Measurements from ENCODE around the gene ADAMTS17. TPM values are rescaled to one million over a fixed set of nuclear protein-coding genes. Genes with fewer than 3 reads are reported as not detected.

Gene ADAMTS17
- total RNA-seq, 1 experiment from 2014 or later, result 0.15 TPM

GRCh38 chr15:100192097-100193080 is 149.4 kb downstream of the ADAMTS17 start:
- intact Hi-C loops (cut with micrococcal nuclease; ENCODE audit: unreplicated experiment), result no loop called here
- no peak overlapping the region for H3K27ac ChIP-seq (ENCODE audit: low read depth, low read length, poor library complexity, severe bottlenecking)
- no peaks in the 10 kb centered on the region for H3K27me3 ChIP-seq (replicated peaks; ENCODE audit: insufficient read depth, low read depth, low read length, poor library complexity)
- TF ChIP-seq CTCF (conservative IDR thresholded peaks at IDR 0.05; ENCODE audit: low read depth, low read length) (no peak), EZH2 (IDR thresholded peaks at IDR 0.05; ENCODE audit: borderline replicate concordance, low read depth, low read length, poor library complexity, severe bottlenecking) (no peak)
- H3K4me1 ChIP-seq (ENCODE audit: insufficient read depth, low read length, poor library complexity, severe bottlenecking), result no peaks in the 10 kb centered on the region
- H3K36me3 ChIP-seq (ENCODE audit: insufficient read depth, low read length, poor library complexity, severe bottlenecking), result no peaks in the 10 kb centered on the region
- DNase-seq (ENCODE audit: low spot score), result no peak
- H3K9me3 ChIP-seq (ENCODE audit: low read depth, low read length, poor library complexity, severe bottlenecking), result peaks cover 4% of the 10 kb centered on the region
- no TSS peak for BruUV-seq (replicated peaks)
- ChIA-PET CTCF (no interaction called here), POLR2A (ENCODE audit: low non-redundant PET) (no interaction called here)
- no peak overlapping the region for H3K4me3 ChIP-seq (ENCODE audit: low read depth, low read length, poor library complexity, severe bottlenecking)

GRCh38 chr15:100191161-100191560 is 150.6 kb downstream of the ADAMTS17 start:
- TF ChIP-seq EZH2 (IDR thresholded peaks at IDR 0.05; ENCODE audit: borderline replicate concordance, low read depth, low read length, poor library complexity, severe bottlenecking) (no peak), CTCF (conservative IDR thresholded peaks at IDR 0.05; ENCODE audit: low read depth, low read length) (no peak)
- Histone ChIP-seq H3K27ac (ENCODE audit: low read depth, low read length, poor library complexity, severe bottlenecking) (no peak overlapping the region), H3K4me1 (ENCODE audit: insufficient read depth, low read length, poor library complexity, severe bottlenecking) (no peaks in the 10 kb centered on the region), H3K9me3 (ENCODE audit: low read depth, low read length, poor library complexity, severe bottlenecking) (peaks cover 4% of the 10 kb centered on the region), H3K36me3 (ENCODE audit: insufficient read depth, low read length, poor library complexity, severe bottlenecking) (no peaks in the 10 kb centered on the region), H3K27me3 (replicated peaks; ENCODE audit: insufficient read depth, low read depth, low read length, poor library complexity) (no peaks in the 10 kb centered on the region), H3K4me3 (ENCODE audit: low read depth, low read length, poor library complexity, severe bottlenecking) (no peak overlapping the region)
- POLR2A ChIA-PET (ENCODE audit: low non-redundant PET), result no interaction called here
- BruUV-seq (replicated peaks), result no TSS peak
- CTCF ChIA-PET, result interaction anchor here (1.1 kb wide), 1 partner anchor 159 kb away, joined by 3 read pairs; no protein-coding TSS in a partner anchor
- DNase-seq (ENCODE audit: low spot score), result no peak
- intact Hi-C loops (cut with micrococcal nuclease; ENCODE audit: unreplicated experiment), result no loop called here

GRCh38 chr15:100190675-100191074 is 151.1 kb downstream of the ADAMTS17 start:
- Histone ChIP-seq H3K36me3 (ENCODE audit: insufficient read depth, low read length, poor library complexity, severe bottlenecking) (no peaks in the 10 kb centered on the region), H3K9me3 (ENCODE audit: low read depth, low read length, poor library complexity, severe bottlenecking) (peaks cover 4% of the 10 kb centered on the region), H3K27me3 (replicated peaks; ENCODE audit: insufficient read depth, low read depth, low read length, poor library complexity) (no peaks in the 10 kb centered on the region), H3K4me3 (ENCODE audit: low read depth, low read length, poor library complexity, severe bottlenecking) (no peak overlapping the region), H3K4me1 (ENCODE audit: insufficient read depth, low read length, poor library complexity, severe bottlenecking) (no peaks in the 10 kb centered on the region), H3K27ac (ENCODE audit: low read depth, low read length, poor library complexity, severe bottlenecking) (no peak overlapping the region)
- no peak for DNase-seq (ENCODE audit: low spot score)
- POLR2A ChIA-PET (ENCODE audit: low non-redundant PET), result no interaction called here
- CTCF ChIA-PET, result interaction anchor here (1.1 kb wide), 1 partner anchor 160 kb away, joined by 3 read pairs; no protein-coding TSS in a partner anchor
- no peak for TF ChIP-seq CTCF (conservative IDR thresholded peaks at IDR 0.05; ENCODE audit: low read depth, low read length)
- no peak for TF ChIP-seq EZH2 (IDR thresholded peaks at IDR 0.05; ENCODE audit: borderline replicate concordance, low read depth, low read length, poor library complexity, severe bottlenecking)
- no TSS peak for BruUV-seq (replicated peaks)
- intact Hi-C loops (cut with micrococcal nuclease; ENCODE audit: unreplicated experiment), result no loop called here
